EL (cell line): ENCODE results near the gene PCDHGB3.
"Not testable (repeated sequence)": the region's sequence is repeated elsewhere in the genome, so short reads cannot be mapped to it uniquely, and the experiment has no call there.

Experiments used
- DNase-seq: peaks from one replicate; pipeline ENCODE4 v3.0.0-alpha.2; 2016

PCDHGB3 gene

DNA sequence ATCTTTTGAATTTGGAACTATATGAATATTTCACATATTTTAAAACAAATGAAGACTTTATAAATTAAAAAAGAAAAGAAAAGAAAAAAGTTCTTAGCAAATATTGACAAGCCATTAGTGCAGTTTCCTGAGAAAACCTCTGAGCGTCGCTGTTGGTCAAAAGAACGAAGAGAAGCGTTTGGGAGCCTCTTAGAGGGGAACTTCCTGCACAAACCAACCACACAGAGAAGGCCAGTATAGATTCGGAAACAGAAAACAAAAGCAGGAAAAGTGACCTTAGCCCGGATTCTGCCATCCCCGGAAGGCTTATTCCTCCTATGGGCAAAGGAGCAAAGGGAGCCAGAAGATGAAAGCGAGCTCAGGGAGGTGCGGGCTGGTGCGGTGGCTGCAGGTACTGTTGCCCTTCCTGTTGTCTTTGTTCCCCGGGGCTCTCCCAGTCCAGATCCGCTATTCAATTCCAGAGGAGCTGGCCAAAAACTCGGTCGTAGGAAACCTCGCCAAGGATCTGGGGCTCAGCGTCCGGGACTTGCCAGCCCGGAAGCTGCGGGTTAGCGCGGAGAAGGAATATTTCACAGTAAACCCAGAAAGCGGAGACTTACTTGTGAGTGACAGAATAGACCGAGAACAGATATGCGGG is 10.1 kb upstream of the PCDHGB3 start, which contains the start of gene PCDHGB2:
Gene PCDHGB2 (plus strand): TSS at position 205 of the 637 bp plus-strand sequence. CDS start 142 bp downstream, at position 347.
- DNase-seq, result peak; percentile 68

DNA sequence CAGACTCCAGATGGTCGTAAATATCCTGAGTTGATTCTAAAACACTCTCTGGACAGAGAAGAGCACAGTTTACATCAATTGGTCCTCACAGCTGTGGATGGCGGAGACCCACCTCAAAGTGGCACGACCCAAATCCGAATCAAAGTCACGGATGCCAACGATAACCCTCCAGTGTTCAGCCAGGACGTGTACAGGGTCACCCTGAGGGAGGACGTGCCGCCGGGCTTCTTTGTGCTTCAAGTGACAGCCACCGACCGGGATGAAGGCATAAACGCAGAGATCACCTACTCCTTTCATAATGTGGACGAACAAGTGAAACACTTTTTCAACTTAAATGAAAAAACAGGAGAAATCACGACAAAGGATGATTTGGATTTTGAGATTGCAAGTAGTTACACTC is 9.4 kb upstream of the PCDHGB3 start:
- DNase-seq, result no peak

DNA sequence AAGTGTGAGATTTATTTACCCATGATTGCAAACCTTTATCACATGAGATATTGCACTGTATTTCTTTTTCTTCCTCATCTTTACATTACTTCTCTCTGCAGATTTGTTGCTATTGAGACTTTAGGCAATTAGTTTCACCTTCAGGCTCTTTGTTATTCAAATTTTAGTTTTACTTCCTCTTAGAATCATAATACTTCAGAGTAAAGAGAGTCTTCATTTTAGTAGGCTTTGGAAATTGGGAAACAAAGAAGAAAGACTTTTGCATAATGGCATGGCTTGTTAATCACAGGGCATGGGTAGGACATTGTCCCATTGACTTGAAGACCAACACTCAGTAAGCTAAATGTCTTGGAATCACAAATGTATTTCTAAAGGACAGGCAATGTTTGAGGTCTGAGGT is 7.3 kb upstream of the PCDHGB3 start:
- DNase-seq, result no peak

DNA sequence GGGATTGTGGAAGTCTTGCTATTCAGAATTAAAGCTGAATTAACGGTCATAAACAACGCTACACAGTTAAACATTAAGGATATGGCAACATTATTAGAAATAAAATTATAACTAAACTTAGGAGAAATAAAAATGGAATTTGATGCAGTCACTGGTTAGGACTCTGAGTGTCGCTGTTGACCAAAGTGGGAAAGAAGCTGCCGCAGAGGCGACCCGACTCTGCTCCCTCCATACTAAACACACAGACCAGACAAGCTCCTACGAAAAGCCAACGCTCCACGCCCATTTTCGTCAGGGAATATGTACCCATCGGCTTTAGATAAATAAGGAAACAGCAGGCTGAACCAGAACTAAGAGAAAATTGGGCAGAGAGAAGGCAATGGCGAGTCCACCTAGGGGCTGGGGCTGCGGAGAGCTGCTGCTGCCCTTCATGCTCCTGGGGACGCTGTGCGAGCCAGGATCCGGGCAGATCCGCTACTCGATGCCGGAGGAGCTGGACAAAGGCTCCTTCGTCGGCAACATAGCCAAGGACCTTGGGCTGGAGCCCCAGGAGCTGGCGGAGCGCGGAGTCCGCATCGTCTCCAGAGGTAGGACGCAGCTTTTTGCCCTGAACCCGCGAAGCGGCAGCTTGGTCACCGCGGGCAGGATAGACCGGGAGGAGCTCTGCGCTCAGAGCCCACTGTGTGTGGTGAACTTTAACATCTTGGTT is 5.9 kb upstream of the PCDHGB3 start, which contains the start of gene PCDHGA5:
Gene PCDHGA5 (plus strand): TSS at position 211 of the 709 bp plus-strand sequence. CDS start 169 bp downstream, at position 380.
- peak; percentile 21 for DNase-seq

DNA sequence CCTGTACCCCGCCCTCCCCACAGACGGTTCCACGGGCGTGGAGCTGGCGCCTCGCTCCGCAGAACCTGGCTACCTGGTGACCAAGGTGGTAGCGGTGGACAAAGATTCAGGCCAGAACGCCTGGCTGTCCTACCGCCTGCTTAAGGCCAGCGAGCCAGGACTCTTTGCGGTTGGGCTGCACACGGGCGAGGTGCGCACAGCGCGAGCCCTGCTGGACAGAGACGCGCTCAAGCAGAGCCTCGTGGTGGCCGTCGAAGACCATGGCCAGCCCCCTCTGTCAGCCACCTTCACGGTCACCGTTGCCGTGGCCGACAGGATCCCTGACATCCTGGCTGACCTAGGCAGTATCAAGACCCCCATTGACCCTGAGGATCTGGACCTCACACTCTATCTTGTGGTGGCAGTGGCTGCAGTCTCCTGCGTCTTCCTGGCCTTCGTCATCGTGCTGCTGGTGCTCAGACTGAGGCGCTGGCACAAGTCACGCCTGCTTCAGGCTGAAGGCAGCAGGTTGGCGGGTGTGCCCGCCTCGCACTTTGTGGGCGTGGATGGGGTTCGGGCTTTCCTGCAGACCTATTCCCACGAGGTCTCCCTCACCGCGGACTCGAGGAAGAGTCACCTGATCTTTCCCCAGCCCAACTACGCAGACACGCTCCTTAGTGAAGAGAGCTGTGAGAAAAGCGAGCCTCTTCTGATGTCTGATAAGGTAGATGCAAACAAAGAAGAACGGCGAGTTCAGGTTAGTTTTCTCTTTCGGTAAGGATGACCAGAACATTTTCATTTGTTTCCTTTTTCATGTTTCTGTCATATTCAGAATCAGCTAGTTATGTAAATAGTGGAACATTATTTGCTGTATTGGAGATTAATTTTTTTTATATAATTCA is 3.8 kb upstream of the PCDHGB3 start:
- no peak for DNase-seq

DNA sequence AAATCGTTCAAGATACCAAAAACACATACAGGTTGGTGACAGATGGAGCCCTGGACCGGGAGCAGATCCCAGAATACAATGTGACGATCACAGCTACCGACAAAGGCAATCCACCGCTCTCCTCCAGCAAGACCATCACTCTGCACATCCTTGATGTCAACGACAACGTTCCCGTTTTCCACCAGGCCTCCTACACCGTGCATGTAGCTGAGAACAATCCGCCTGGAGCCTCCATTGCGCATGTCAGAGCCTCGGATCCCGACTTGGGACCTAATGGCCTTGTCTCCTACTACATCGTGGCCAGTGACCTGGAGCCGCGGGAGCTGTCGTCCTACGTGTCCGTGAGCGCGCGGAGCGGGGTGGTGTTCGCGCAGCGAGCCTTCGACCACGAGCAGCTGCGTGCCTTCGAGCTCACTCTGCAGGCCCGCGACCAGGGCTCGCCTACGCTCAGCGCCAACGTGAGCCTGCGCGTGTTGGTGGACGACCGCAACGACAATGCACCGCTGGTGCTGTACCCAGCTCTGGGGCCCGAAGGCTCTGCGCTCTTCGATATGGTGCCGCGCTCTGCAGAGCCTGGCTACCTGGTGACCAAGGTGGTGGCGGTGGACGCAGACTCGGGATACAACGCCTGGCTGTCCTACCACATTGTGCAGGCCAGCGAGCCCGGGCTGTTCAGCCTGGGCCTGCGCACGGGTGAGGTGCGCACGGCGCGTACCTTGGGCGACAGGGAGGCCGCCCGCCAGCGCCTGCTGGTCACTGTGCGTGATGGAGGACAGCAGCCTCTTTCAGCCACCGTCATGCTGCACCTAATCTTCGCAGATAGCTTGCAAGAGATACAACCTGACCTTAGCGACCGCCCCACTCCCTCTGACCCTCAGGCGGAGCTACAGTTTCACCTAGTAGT is 1.8 kb downstream of the PCDHGB3 start:
- no peak for DNase-seq

DNA sequence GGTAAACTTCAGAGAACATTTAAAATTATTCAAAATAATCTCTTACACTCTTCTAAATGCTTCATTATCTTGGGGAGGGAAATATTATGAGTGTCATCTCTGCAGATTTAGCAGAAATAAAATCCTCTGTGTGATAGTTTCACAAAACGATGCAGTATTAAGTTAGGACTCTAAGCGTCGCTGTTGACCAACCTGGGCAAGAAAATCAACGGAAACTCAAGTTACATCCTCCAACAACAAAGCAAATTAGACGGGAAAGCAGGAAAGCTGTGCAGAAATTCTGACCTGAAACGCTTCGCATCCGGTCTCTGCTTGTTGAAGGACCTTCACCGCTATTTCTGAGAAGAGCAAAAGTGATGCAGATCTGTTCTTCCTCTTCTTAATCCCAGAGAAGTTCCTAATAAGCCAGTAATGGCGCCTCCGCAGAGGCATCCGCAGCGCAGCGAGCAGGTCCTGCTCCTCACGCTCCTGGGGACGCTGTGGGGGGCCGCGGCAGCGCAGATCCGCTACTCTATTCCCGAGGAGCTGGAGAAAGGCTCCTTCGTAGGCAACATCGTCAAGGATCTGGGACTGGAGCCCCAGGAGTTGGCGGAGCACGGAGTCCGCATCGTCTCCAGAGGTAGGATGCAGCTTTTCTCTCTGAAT is 3.8 kb downstream of the PCDHGB3 start, which contains the start of gene PCDHGA6:
Gene PCDHGA6 (plus strand): TSS at position 219 of the 645 bp plus-strand sequence. CDS start 193 bp downstream, at position 412.
- DNase-seq, result peak; percentile 39

DNA sequence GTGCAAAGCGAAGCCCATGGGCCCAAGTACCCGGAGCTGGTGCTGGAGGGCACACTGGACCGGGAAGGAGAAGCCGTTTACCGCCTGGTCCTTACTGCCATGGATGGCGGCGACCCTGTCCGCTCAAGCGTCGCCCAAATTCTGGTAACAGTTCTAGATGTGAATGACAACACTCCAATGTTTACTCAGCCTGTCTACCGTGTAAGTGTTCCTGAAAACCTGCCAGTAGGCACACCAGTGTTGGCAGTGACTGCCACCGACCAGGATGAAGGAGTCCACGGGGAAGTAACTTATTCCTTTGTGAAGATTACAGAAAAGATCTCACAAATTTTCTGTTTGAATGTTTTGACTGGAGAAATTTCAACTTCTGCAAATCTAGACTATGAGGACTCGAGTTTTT is 4.6 kb downstream of the PCDHGB3 start:
- DNase-seq, result no peak

DNA sequence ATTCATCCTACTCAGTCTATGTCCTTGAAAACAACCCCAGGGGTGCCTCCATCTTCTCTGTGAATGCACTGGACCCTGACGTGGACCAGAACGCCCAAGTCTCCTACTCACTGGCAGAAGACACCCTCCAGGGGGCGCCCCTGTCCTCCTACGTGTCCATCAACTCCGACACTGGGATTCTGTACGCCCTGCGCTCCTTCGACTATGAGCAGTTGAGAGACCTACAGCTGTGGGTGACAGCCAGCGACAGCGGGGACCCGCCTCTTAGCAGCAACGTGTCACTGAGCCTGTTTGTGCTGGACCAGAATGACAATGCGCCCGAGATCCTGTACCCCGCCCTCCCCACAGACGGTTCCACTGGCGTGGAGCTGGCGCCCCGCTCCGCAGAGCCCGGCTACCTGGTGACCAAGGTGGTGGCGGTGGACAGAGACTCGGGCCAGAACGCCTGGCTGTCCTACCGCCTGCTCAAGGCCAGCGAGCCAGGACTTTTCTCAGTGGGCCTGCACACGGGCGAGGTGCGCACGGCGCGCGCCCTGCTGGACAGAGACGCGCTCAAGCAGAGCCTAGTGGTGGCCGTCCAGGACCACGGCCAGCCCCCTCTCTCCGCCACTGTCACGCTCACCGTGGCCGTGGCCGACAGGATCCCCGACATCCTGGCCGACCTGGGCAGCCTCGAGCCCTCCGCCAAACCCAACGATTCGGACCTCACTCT is 5.6 kb downstream of the PCDHGB3 start:
- DNase-seq, result not testable (repeated sequence)

DNA sequence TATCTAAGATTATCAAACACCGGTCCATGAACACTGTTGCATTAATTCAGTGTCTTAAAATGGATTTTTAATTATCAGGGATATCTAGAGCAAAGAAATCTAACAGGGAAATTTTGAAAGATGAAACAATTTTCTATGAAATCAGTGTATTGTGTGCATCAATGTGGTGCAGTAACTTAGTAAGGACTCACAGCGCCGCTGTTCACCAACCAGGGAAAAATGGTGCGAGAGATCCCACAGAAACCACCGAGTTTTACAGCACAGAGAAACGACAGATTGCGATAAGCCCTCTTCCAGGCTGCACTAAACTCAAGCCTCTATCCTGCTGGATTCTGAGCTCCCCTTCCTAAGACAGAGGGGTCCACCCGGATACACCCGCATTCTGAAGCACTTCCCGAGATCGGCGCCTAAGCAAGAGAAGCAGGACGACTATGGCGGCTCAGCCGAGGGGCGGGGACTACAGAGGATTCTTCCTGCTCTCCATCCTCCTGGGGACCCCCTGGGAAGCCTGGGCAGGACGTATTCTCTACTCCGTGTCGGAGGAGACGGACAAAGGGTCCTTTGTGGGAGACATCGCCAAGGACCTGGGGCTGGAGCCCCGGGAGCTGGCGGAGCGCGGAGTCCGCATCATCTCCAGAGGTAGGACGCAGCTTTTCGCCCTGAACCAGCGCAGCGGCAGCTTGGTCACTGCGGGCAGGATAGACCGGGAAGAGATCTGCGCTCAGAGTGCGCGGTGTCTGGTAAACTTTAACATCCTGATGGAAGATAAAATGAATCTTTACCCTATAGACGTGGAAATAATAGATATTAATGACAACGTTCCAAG is 12.6 kb downstream of the PCDHGB3 start, which contains the start of gene PCDHGA7:
Gene PCDHGA7 (plus strand): TSS at position 274 of the 826 bp plus-strand sequence. CDS start 158 bp downstream, at position 432.
- DNase-seq, result peak; percentile 62

DNA sequence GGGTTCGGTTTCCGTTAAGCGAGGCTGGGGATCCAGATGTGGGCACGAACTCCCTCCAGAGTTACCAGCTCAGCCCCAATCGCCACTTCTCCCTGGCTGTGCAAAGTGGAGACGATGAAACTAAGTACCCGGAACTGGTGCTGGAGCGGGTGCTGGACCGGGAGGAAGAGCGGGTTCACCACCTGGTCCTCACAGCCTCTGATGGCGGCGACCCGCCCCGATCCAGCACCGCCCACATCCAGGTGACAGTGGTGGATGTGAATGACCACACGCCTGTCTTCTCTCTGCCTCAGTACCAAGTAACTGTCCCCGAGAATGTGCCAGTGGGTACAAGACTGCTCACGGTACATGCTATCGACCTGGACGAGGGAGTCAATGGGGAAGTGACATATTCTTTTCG is 13.3 kb downstream of the PCDHGB3 start:
- no peak for DNase-seq

DNA sequence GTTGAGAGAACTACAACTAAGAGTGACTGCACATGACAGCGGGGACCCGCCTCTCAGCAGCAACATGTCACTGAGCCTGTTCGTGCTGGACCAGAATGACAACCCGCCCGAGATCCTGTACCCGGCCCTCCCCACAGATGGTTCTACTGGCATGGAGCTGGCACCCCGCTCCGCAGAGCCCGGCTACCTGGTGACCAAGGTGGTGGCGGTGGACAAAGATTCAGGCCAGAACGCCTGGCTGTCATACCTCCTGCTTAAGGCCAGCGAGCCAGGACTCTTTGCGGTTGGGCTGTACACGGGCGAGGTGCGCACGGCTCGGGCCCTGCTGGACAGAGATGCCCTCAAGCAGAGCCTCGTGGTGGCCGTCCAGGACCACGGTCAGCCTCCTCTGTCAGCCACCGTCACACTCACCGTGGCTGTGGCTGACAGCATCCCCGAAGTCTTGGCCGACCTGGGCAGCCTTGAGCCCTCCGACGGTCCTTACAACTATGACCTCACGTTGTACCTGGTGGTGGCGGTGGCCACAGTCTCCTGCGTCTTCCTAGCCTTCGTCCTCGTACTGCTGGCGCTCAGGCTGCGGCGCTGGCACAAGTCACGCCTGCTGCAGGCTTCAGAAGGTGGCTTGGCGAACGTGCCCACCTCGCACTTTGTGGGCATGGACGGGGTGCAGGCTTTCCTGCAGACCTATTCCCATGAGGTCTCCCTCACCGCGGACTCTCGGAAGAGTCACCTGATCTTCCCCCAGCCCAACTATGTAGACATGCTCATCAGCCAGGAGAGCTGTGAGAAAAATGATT is 14.6 kb downstream of the PCDHGB3 start:
- no peak for DNase-seq

DNA sequence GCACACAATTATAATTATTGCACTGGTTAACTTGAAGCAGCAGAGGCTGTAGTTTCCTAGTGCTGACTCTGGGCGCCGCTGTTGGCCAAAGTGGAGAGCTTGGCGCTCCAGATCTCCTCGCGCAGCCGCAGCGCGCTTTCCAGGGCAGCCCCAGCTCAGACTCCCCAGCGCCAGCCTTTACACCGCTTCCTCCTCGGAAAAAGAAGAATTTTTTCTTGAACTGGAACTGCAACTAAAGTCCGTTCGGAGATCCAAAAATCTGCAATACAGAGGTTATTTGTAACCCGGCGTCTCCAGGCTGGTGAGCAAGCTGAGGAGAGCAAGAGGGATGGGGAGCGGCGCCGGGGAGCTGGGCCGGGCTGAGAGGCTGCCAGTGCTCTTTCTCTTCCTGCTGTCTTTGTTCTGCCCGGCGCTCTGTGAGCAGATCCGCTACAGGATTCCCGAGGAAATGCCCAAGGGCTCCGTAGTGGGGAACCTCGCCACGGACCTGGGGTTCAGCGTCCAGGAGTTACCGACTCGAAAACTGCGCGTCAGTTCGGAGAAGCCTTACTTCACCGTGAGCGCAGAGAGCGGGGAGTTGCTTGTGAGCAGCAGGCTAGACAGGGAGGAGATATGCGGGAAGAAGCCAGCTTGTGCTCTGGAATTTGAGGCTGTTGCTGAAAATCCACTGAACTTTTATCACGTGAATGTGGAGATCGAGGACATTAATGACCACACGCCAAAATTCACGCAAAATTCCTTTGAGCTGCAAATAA is 17.7 kb downstream of the PCDHGB3 start, which contains the start of gene PCDHGB4:
Gene PCDHGB4 (plus strand): TSS at position 142 of the 755 bp plus-strand sequence. CDS start 187 bp downstream, at position 329.
- peak; percentile 44 for DNase-seq

DNA sequence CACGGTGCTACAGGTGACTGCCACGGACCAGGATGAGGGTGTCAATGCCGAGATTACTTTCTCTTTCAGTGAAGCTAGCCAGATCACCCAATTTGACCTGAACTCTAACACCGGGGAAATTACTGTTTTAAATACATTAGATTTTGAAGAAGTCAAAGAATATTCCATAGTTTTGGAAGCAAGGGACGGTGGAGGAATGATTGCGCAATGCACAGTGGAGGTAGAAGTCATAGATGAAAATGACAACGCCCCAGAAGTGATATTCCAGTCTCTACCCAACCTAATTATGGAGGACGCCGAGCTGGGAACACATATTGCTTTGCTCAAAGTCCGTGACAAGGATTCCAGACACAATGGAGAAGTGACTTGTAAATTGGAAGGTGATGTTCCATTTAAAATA is 18.6 kb downstream of the PCDHGB3 start:
- no peak for DNase-seq

DNA sequence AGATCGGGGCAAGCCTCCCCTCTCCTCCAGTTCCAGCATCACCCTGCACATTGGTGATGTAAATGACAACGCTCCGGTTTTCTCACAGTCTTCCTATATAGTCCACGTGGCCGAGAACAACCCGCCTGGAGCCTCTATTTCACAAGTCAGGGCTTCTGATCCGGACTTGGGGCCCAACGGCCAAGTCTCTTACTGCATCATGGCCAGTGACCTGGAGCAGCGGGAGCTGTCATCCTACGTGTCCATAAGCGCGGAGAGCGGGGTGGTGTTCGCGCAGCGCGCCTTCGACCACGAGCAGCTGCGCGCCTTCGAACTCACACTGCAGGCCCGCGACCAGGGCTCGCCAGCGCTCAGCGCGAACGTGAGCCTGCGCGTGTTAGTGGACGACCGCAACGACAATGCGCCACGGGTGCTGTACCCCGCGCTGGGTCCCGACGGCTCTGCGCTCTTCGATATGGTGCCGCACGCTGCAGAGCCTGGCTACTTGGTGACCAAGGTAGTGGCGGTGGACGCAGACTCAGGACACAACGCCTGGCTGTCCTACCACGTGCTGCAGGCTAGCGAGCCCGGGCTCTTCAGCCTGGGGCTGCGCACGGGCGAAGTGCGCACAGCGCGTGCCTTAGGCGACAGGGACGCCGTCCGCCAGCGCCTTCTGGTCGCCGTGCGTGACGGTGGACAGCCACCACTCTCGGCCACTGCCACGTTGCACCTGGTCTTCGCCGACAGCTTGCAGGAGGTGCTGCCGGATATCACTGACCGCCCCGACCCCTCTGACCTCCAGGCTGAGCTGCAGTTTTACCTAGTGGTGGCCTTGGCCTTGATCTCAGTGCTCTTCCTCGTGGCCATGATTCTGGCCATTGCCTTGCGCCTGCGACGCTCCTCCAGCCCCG is 19.4 kb downstream of the PCDHGB3 start:
- DNase-seq, result no peak

DNA sequence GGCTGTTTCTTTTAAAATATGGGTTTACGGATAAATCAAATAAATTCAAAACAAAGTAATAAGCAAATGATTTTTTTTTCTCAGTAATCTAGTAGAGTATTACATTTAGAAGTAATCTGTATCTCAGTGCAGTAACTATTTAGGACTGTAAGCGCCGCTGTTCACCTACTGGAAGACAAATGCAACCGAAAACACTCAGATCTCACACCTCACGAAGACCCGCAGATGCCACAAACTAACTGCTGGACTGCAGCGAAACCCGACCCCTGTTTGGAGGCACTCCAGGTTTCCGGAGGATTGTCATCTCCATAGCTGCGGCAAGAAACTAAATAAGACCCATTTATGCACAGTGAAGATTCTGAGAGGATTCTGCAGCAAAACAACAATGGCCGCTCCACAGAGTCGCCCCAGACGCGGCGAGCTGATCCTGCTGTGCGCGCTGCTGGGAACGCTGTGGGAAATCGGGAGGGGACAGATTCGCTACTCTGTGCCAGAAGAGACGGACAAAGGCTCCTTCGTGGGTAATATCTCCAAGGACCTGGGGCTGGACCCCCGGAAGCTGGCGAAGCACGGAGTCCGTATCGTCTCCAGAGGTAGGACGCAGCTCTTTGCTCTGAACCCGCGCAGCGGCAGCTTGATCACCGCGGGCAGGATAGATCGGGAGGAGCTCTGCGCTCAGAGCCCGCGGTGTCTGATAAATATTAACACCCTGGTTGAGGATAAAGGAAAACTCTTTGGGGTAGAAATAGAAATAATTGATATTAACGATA is 22.6 kb downstream of the PCDHGB3 start, which contains the start of gene PCDHGA8:
Gene PCDHGA8 (plus strand): TSS at position 205 of the 770 bp plus-strand sequence. CDS start 181 bp downstream, at position 386.
- no peak for DNase-seq
